IMR-90 (cell line): ENCODE measurements around the gene KCNMA1. TPM values are rescaled to one million over a fixed set of nuclear protein-coding genes. Genes with fewer than 3 reads are reported as not detected.

Experiments used
- ATAC-seq: fragments of 200-7000 bp; cut with Tn5 transposase; 2 replicates; pipeline ENCODE4 v1.9.1; 2020; ENCODE audit warnings: low read depth, mild to moderate bottlenecking, moderate library complexity
- BruUV-seq: library from RNA; stranded (reverse); fragments of 400-500 nt; replicated peaks from 2 replicates; lab custom pipeline; 2021; lab: Mats Ljungman, UMichigan
- CTCF ChIA-PET: fragments of 300-600 bp; formaldehyde crosslinking; extraction: SDS; loops from one replicate; lab custom pipeline; 2021; ENCODE audit warnings: antibody characterized with exemption; lab: Yijun Ruan, JAX
- POLR2A ChIA-PET: fragments of 300-600 bp; sonication (Branson Sonifier 250); formaldehyde crosslinking; loops from one replicate; lab custom pipeline; 2022; ENCODE audit warnings: antibody characterized with exemption; ENCODE audit not compliant: unreplicated experiment; lab: Charles Lee
- DNase-seq: peaks from one replicate; pipeline ENCODE4 v3.0.0; 2013
- H2AFZ ChIP-seq: replicated peaks from 2 replicates; pipeline ENCODE3; 2013; ENCODE audit warnings: low read length, mild to moderate bottlenecking; ENCODE audit not compliant: poor library complexity
- H2AK5ac ChIP-seq: 2 replicates; pipeline ENCODE4 v1.6.1; 2013; ENCODE audit warnings: low read depth, low read length, inconsistent platforms
- H2AK9ac ChIP-seq: replicated peaks from 2 replicates; pipeline ENCODE3; 2013; ENCODE audit warnings: mild to moderate bottlenecking, low read depth, low read length, moderate library complexity; ENCODE audit not compliant: poor library complexity
- H2BK120ac ChIP-seq: 2 replicates; pipeline ENCODE4 v1.6.1; 2013; ENCODE audit warnings: low read depth, low read length, inconsistent platforms
- H2BK15ac ChIP-seq: 3 replicates; pipeline ENCODE4 v1.6.1; 2013; ENCODE audit warnings: low read depth, low read length, inconsistent platforms
- H2BK20ac ChIP-seq: 2 replicates; pipeline ENCODE4 v1.6.1; 2013; ENCODE audit warnings: low read depth, mild to moderate bottlenecking, inconsistent platforms, low read length, moderate library complexity
- H2BK5ac ChIP-seq: 2 replicates; pipeline ENCODE4 v1.6.1; 2013; ENCODE audit warnings: mild to moderate bottlenecking, low read depth, low read length, inconsistent platforms; ENCODE audit not compliant: poor library complexity, severe bottlenecking
- H3K14ac ChIP-seq: replicated peaks from 2 replicates; pipeline ENCODE4 v1.6.1; 2013; ENCODE audit warnings: low read depth, low read length, inconsistent platforms
- H3K18ac ChIP-seq: 2 replicates; pipeline ENCODE4 v1.6.1; 2013; ENCODE audit warnings: low read depth, low read length, control low read depth
- H3K23ac ChIP-seq: 2 replicates; pipeline ENCODE4 v1.6.1; 2013; ENCODE audit warnings: low read depth, low read length, inconsistent platforms
- H3K27ac ChIP-seq: 2 replicates; pipeline ENCODE4 v1.5.1; 2013; ENCODE audit warnings: mild to moderate bottlenecking, control low read depth, low read length; ENCODE audit not compliant: insufficient read depth
- H3K27me3 ChIP-seq: 2 replicates; pipeline ENCODE4 v1.6.1; 2013; ENCODE audit warnings: low read length; ENCODE audit not compliant: control insufficient read depth, insufficient read depth
- H3K36me3 ChIP-seq: 2 replicates; pipeline ENCODE4 v1.6.1; 2013; ENCODE audit warnings: low read length, mixed read lengths; ENCODE audit not compliant: control insufficient read depth, insufficient read depth
- H3K4ac ChIP-seq: 2 replicates; pipeline ENCODE4 v1.6.1; 2013; ENCODE audit warnings: low read depth, low read length, inconsistent platforms
- H3K4me1 ChIP-seq: 2 replicates; pipeline ENCODE4 v1.6.1; 2013; ENCODE audit warnings: low read length, mixed read lengths; ENCODE audit not compliant: control insufficient read depth, insufficient read depth
- H3K4me2 ChIP-seq: 2 replicates; pipeline ENCODE4 v1.6.1; 2013; ENCODE audit warnings: low read depth, mild to moderate bottlenecking, control low read depth, low read length, moderate library complexity
- H3K4me3 ChIP-seq: 2 replicates; pipeline ENCODE4 v1.5.1; 2013; ENCODE audit warnings: low read depth, mild to moderate bottlenecking, control low read depth, low read length, moderate library complexity; ENCODE audit not compliant: insufficient read depth
- H3K56ac ChIP-seq: 2 replicates; pipeline ENCODE4 v1.6.1; 2013; ENCODE audit warnings: low read length, inconsistent platforms; ENCODE audit not compliant: insufficient read depth; ENCODE audit errors: extremely low read depth
- H3K79me1 ChIP-seq, 2 experiments: 2 replicates each; pipeline ENCODE4 v1.6.1; 2013; ENCODE audit warnings: low read length in 2 of 2, inconsistent platforms in 1 of 2, low read depth in 1 of 2
- H3K9ac ChIP-seq: 2 replicates; pipeline ENCODE4 v1.6.1; 2013; ENCODE audit warnings: low read depth, low read length, control low read depth
- H3K9me1 ChIP-seq: 2 replicates; pipeline ENCODE4 v1.6.1; 2013; ENCODE audit warnings: low read length, inconsistent platforms; ENCODE audit not compliant: insufficient read depth
- H3K9me3 ChIP-seq: 2 replicates; pipeline ENCODE4 v1.6.1; 2013; ENCODE audit warnings: low read length; ENCODE audit not compliant: control insufficient read depth, insufficient read depth
- H4K20me1 ChIP-seq: 2 replicates; pipeline ENCODE4 v1.6.1; 2013; ENCODE audit warnings: low read length, inconsistent platforms; ENCODE audit not compliant: insufficient read depth
- H4K5ac ChIP-seq: 2 replicates; pipeline ENCODE4 v1.6.1; 2013; ENCODE audit warnings: mild to moderate bottlenecking, low read depth, low read length, control low read depth
- H4K8ac ChIP-seq, 2 experiments: 2 replicates each; pipeline ENCODE4 v1.6.1; 2013; ENCODE audit warnings: low read depth in 2 of 2, low read length in 2 of 2, control low read depth in 1 of 2, inconsistent platforms in 1 of 2
- H4K91ac ChIP-seq: 2 replicates; pipeline ENCODE4 v1.6.1; 2013; ENCODE audit warnings: low read depth, low read length, inconsistent platforms; ENCODE audit not compliant: insufficient read depth
- CEBPB ChIP-seq: IDR thresholded peaks from 2 replicates; pipeline ENCODE4 v1.6.1; 2012; ENCODE audit warnings: low read depth, low read length, improper control_type of control experiment
- FOS ChIP-seq: fragments of 150-350 bp; IDR thresholded peaks from 2 replicates; pipeline ENCODE4 v1.6.1; 2016; ENCODE audit warnings: low read depth, low read length
- RFX5 ChIP-seq: IDR thresholded peaks from 2 replicates; pipeline ENCODE4 v1.8.0; 2012; ENCODE audit warnings: low read depth, mild to moderate bottlenecking, low read length, moderate library complexity
- WGBS, 2 experiments: methylation state at CpG; one replicate each; pipeline versions ENCODE4 v1.1.5 to v1.1.7; 2013; ENCODE audit warnings: missing lambda C conversion rate in 2 of 2; ENCODE audit not compliant: insufficient read length in 1 of 2; ENCODE audit errors: extremely low coverage in 2 of 2; 5-methylcytosine and 5-hydroxymethylcytosine counted together
- dilution Hi-C: fragments of 300-500 bp; cut with HindIII; formaldehyde crosslinking; loops from one replicate; pipeline ENCODE4 v1.14.3; 2018; ENCODE audit warnings: low sequenced_read_pairs; ENCODE audit not compliant: unreplicated experiment
- in situ Hi-C: fragments of 300-500 bp; cut with MboI; formaldehyde crosslinking; loops from 3 replicates; pipeline ENCODE4 v1.14.3; 2019; ENCODE audit warnings: low sequenced_read_pairs, inconsistent platforms, mixed read lengths
- intact Hi-C: fragments of 100-400 bp; cut with micrococcal nuclease; formaldehyde crosslinking; loops from 2 replicates; pipeline ENCODE4 v1.10.0; 2022
- polyA plus RNA-seq, 3 experiments: library from polyadenylated mRNA; depleted of rRNA; stranded (reverse); fragments of >200 nt; gene quantifications; 2 replicates each; pipeline ENCODE4 v1.2.3, GENCODE V29; 2012; ENCODE audit warnings: low replicate concordance in 1 of 3
- total RNA-seq: library from RNA; depleted of rRNA; stranded (reverse); fragments of >200 nt; gene quantifications from 2 replicates; pipeline ENCODE4 v1.2.3, GENCODE V29; 2012

The KCNMA1 gene
- total and polyA plus RNA-seq, 2 of the 4 experiments (the other 2 are of a cell fraction): 25.6 to 29.6 TPM

DNA sequence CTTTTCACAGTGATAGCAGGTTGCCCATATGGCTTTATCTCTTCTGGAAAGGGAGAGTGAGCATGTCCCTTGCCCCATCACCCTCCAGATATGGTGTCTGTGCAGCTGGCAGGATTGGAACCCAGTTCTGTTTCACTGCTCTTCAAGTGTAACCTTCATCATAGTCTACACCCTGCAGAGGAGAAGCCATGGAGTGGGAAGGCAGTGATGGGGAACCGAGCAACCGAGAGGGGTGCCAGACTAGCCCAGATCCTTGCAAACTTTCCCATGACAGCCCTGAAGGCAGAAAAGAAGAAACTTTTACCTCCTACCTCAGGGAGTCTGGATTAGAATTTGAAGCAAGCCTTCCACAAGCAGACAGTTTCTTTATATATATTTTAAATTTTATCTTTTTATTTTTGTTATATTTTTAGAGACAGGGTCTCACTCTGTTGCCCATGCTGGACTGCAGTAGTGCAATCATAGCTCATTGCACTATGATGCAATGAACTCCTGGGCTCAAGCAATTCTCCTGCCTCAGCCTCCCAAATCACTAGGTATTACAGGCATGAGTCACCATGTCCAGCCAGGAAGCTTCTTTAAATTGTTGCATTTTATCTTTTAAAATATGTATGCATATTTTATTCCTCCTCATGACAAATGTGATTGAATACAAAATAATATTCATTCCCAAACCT lies 133.3 kb downstream of the KCNMA1 start:
- H2AFZ ChIP-seq: no peak overlapping the region
- no CpG with 5 or more reads among the region's 2 CpGs for WGBS, 2 experiments
- no peaks in the 10 kb centered on the region for H3K36me3 ChIP-seq
- H2BK20ac ChIP-seq: peak overlapping the region; percentile 96
- H3K9me1 ChIP-seq: peaks cover 39% of the 10 kb centered on the region
- H3K79me1 ChIP-seq: peaks cover 0 to 38% of the 10 kb centered on the region in 2 experiments; a peak in 2 of 4 replicates
- peak overlapping the region; percentile 99; the same call in 2 of the 3 replicates for H2BK15ac ChIP-seq
- no peak overlapping the region for H3K4me2 ChIP-seq
- H3K23ac ChIP-seq: peak overlapping the region; percentile 99; the same call in 1 of the 2 replicates
- CTCF ChIA-PET: interaction anchor here (1.7 kb wide), 1 partner anchor 76 kb away, joined by 6 read pairs; no protein-coding TSS in a partner anchor
- no peak for ATAC-seq
- peak overlapping the region; percentile 93 for H3K18ac ChIP-seq
- in situ Hi-C loops (no loop called here), dilution Hi-C loops (no loop called here), intact Hi-C loops (loop anchor here (10.0 kb wide), 1 partner anchor 250 kb away; no protein-coding TSS in a partner anchor)
- peak overlapping the region; percentile 97 for H2BK120ac ChIP-seq
- peak overlapping the region; percentile 96 for H3K27ac ChIP-seq
- H3K9ac ChIP-seq: no peak overlapping the region
- H3K4me1 ChIP-seq: peaks cover 36% of the 10 kb centered on the region
- peak overlapping the region; percentile 98; the same call in 1 of the 2 replicates for H3K56ac ChIP-seq
- peak overlapping the region; percentile 97 for H2AK5ac ChIP-seq
- peak overlapping the region; percentile 49 to 86; a peak in 3 of 4 replicates for H4K8ac ChIP-seq
- peak overlapping the region; percentile 65 for H2AK9ac ChIP-seq
- POLR2A ChIA-PET: interaction anchor here (1.6 kb wide), 1 partner anchor 214 kb away, joined by 5 read pairs; no protein-coding TSS in a partner anchor
- TF ChIP-seq CEBPB: peak; percentile 95
- TF ChIP-seq RFX5: no peak
- peak; percentile 29; the same call in 1 of the 2 replicates for TF ChIP-seq FOS
- H4K20me1 ChIP-seq: peaks cover 3% of the 10 kb centered on the region; the same call in 1 of the 2 replicates
- H2BK5ac ChIP-seq: peak overlapping the region; percentile 98
- DNase-seq: peak; percentile 76
- H3K4me3 ChIP-seq: no peak overlapping the region
- H3K27me3 ChIP-seq: no peaks in the 10 kb centered on the region
- BruUV-seq: no TSS peak
- peak overlapping the region; percentile 97 for H4K91ac ChIP-seq
- peak overlapping the region; percentile 82 for H3K14ac ChIP-seq
- peak overlapping the region; percentile 72 for H4K5ac ChIP-seq
- no peaks in the 10 kb centered on the region for H3K9me3 ChIP-seq
- peak overlapping the region; percentile 95 for H3K4ac ChIP-seq
